Tibial nerve (tissue), 4 donors: ENCODE data around the gene NOX3.

Experiments
- EP300 ChIP-seq, 2 donors: sonication (generic); formaldehyde crosslinking; IDR thresholded peaks; one replicate each; pipeline ENCODE4 v1.6.1; 2017; ENCODE audit warnings: antibody characterized with exemption in 2 of 2, mild to moderate bottlenecking in 1 of 2
- POLR2A ChIP-seq, 2 donors: fragments of 450-650 bp; IDR thresholded peaks; one replicate each; pipeline ENCODE4 v1.6.1; 2017; ENCODE audit warnings: antibody characterized with exemption in 2 of 2, mild to moderate bottlenecking in 2 of 2, moderate library complexity in 2 of 2
- TF ChIP-seq, protein P1 (sequence below), 5 experiments: fragments of 200-600 bp in 3 of 5; fragments of 450-650 bp in 2 of 5; sonication (generic) in 3 of 5; IDR thresholded peaks; one replicate each; pipeline ENCODE4 v1.5.1; 2016 to 2019; ENCODE audit warnings: antibody characterized with exemption in 5 of 5, mild to moderate bottlenecking in 3 of 5, moderate library complexity in 2 of 5

DNA sequence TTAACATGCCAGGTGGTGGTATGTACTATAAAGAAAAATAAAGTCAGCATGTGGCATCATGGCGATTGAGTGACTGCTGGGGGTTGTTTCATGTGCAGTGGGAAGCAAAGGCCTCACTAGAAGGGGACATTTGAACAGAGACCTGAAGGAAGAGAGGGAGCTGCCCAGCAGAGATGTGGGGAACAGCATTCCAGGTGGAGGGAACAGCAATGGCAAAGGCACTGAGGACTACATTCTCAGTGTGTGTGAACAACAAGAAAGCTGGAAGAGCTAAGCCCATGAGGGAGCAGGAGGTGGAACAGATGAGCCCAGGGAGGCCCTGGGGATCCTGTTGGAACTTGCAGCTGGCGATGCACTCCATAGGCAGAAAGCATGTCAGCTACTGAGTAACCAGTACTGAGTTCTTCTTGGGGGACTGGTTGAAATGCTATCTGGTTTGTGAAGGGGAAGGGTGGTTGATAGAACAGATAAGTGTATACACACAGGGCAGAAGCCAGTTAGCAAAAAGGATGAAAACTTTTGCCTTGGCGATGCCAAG, 29.2 kb downstream of the NOX3 start:
- TF ChIP-seq, protein P1, sequence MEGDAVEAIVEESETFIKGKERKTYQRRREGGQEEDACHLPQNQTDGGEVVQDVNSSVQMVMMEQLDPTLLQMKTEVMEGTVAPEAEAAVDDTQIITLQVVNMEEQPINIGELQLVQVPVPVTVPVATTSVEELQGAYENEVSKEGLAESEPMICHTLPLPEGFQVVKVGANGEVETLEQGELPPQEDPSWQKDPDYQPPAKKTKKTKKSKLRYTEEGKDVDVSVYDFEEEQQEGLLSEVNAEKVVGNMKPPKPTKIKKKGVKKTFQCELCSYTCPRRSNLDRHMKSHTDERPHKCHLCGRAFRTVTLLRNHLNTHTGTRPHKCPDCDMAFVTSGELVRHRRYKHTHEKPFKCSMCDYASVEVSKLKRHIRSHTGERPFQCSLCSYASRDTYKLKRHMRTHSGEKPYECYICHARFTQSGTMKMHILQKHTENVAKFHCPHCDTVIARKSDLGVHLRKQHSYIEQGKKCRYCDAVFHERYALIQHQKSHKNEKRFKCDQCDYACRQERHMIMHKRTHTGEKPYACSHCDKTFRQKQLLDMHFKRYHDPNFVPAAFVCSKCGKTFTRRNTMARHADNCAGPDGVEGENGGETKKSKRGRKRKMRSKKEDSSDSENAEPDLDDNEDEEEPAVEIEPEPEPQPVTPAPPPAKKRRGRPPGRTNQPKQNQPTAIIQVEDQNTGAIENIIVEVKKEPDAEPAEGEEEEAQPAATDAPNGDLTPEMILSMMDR (IDR thresholded peaks at IDR 0.05): no peak
- TF ChIP-seq POLR2A (IDR thresholded peaks at IDR 0.05): no peak
- TF ChIP-seq EP300 (IDR thresholded peaks at IDR 0.05): no peak
